A172 (cell line): ENCODE results near the gene LMF1. TPM values are rescaled to one million over a fixed set of nuclear protein-coding genes. Genes with fewer than 3 reads are reported as not detected.

Source experiments
- DNase-seq: peaks from one replicate; pipeline ENCODE4 v3.0.0-alpha.2; 2015; ENCODE audit warnings: low spot score
- total RNA-seq: library from RNA; depleted of rRNA; stranded (reverse); fragments of >200 nt; shearing (Covaris generic); gene quantifications from 2 replicates; pipeline ENCODE4 v1.2.3, GENCODE V29; 2014; rRNA removed

LMF1 gene
- total RNA-seq, result 14.1 and 25.1 TPM in 2 replicates

- DNase-seq, result peak; percentile 79
Observed at GRCh38 chr16:970766-971581, at the start of gene LMF1. TSS of gene LMF1 (minus strand) at chr16:970984. CDS start at chr16:970980, 4 bp downstream.

- DNase-seq, result no peak
Observed at GRCh38 chr16:1020091-1020399, 49.3 kb upstream of the LMF1 start.

DNA sequence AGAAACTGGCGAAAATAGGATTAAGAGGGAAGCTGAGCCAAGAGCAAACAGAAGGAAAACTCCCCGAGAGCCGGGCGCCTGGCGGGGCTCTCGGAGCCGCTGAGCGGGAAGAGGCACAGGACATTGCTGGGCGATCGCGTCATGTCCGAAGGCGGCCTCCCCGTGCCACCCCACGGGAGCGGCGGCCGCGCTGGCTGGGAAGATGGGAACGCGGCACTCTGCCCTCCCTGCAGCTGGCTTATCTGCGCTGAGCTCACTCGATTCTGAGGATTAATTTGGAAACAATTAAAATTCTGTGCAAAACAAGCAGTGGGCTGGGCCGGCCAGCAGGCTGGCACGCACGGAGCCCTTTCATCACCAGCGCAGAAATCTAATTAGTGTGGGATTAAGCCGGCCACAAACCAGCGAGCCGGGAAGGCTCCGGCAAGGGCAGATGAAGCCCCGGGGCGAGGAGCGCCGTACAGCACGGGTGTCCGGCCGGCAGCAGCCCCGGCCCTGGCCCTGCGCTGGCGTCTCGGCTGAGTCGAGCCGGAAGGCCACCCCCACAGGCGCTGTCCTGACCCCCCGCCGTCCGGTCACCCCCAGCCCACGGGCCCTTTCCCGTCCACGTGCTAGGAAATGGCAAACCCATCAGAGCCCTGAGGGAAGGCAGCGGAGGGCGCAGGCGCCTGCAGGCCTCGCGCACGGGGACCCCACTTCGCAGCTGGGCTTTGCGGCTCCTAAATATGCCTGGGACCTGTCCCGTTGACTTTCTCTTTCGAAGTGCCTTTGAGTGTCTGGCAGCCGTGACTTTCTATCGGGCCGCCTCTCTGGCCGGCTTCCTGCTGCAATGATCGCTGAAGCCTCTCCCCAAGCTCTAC lies 48.7 kb upstream of the LMF1 start:
- DNase-seq, result peak; percentile 60

DNA sequence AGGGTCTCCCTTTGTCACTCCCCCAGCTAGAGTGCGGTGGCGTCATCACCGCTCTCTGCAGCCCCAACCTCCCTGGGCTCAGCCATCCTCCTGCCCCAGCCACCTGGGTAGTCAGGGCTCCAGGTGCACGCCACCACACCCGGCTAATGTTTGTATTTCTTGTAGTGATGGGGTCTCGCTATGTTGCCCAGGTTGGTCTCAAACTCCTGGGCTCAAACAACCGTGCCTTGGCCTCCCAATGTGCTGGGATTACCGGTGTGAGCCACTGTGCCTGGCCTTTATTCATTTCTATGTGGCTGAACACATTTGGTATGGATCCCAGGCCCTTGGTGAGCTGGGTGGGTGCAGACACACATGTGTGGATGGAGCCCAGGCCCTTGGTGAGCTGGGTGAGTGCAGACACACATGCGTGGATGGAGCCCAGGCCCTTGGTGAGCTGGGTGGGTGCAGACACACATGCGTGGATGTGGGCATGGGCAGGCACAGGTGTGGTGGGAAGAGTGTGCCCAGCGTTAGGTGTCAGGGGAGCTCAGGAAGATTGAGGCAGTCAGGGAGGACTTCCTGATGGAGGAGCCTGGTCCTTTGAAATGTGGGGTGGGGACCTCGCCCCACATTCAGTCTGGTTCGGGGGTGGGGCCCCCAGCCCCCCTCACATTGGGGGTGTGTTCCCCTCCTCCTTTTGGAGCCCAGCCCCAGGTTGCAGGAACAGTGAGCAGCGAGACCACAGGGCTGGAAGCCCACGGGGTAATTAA lies 47.8 kb upstream of the LMF1 start:
- no peak for DNase-seq

GRCh38 chr16:1014771-1015495 lies 44.1 kb upstream of the LMF1 start:
- no peak for DNase-seq

DNA sequence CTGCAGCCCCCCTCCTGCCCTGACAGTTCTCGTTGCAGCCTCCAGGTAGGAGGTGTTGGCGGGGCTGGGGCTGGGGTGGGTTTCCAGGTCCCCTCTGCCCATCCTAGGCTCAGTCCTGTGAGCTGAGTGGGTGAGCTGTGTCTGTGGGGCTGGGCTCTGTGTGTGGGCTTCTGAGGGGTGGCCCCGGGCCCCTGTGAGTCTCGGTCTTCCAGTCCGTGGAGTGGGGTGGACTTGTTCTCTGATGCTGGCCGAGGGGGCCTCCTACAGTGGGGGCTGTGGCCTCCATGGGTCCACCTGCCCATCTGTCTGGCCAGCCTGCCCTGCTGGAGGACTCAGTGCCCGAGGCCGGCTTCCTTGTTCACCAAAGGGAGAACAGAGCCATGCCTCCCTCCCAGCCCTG lies 43.4 kb upstream of the LMF1 start:
- no peak for DNase-seq

DNA sequence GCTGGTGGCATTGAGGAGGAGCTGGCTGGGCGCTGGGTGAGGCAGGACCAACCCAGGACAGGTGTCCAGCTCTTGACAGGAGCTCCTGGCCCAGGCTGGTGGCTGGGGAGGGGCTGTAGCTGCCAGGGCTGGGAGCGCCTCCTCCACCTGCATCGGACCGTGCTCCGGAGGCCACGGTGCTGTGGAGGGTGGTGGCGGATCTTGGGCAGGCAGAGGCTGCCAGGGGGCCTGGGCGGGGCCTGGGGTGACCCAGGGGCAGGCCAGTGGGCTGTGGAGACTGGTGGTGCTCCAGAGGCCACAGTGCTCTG lies 42.8 kb upstream of the LMF1 start:
- DNase-seq, result no peak

DNA sequence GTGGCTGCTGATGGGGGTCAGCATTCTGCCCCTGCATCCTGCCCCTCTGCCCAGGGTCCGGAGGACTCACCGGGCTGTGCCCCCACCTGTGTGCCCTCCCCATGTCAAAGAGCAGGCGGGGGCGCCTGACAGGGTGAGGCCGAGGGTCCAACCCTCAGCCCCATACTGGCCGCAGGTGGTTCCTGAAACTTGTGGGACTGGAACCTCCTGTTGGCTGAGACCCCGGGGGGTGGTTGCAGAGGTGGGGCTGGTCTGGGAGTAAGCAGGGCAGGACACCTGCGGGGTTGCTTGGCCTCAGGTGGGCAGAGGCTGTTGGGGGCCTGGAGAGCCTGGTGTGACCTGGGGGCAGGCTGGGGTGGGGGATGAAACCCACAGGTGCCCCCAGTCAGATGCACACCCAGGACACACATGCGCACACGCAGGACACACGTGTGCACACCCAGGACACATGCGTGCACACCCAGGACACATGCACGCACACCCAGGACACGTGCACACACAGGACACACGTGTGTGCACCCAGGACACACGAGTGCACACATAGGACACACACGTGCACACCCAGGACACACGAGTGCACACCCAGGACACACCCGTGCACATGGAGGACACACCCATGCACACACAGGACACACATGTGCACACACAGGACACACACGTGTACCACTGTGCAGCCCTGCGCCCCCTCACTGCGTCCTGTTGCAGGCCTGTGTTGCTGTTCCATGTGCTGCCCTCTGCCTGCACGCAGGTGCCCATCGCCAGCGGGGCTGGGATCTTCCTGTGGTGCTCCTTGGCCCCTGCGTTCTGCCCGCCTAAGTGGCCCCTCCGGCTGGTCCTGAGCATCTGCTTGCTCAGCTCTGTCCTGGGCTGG lies 42.2 kb upstream of the LMF1 start:
- no peak for DNase-seq

GRCh38 chr16:1012135-1012534 lies 41.4 kb upstream of the LMF1 start:
- DNase-seq, result no peak

GRCh38 chr16:1011316-1012082 lies 40.7 kb upstream of the LMF1 start:
- no peak for DNase-seq

GRCh38 chr16:1010815-1011214 lies 40.0 kb upstream of the LMF1 start:
- DNase-seq, result no peak

DNA sequence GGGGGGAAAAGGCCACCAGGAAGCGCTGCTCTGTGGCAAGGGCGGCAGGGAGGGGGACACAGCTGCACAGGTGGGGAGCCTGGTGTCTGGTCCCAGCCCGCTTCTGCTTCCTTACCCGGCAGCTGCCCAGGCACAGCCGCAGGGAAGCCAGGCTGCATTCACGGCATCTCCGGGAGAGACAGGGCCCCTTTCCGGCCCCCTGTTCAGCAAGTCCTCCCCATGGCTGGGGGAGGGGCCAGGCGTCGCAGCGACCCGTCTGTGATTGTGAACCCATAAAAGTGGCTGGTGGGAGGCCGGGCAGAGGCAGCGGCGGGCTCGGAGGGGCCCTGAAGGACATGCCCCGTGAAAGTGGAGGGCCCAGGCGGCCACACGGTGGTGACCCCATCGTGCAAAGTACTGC lies 39.5 kb upstream of the LMF1 start:
- DNase-seq, result no peak

DNA sequence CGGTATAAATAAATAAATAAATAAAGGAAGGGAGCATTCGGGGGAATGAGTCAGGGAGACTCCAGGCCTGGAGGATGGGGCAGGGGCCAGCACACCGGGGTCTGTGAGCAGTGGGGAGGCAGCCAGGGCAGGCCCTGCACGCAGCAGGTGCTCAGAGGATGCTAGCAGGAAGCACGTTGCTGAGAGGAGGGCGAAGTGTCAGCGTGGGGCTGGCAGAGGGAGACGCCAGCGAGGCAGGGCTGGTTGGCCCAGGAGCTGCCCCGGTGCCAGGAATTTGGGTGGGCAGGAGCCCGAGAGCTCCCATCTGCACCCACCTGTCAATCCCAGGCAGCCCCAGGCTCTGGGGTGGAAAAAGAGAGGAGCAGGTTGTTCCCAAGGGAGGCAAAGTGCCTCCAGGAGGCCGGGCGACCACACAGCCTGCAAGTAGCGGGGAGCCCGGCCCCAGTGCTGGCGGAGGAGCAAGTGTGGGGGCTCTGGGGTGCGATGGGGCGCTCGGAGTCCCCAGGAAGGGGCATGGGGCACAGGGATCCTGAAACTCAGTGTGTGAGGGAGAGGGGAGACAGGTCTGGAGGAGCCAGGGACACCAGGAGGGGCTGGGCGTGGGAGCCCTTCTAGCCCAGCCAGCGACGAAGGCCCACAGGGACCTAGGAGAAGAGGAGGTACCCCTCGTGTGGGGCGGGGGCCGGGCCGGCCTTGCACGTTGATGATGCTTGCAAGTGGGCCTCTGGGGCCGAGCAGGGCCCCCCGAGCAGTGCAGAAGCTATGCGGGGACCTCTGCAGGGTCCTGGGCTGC lies 38.8 kb upstream of the LMF1 start:
- DNase-seq, result no peak

- no peak for DNase-seq
Observed at GRCh38 chr16:1008085-1008484, 37.3 kb upstream of the LMF1 start.

DNA sequence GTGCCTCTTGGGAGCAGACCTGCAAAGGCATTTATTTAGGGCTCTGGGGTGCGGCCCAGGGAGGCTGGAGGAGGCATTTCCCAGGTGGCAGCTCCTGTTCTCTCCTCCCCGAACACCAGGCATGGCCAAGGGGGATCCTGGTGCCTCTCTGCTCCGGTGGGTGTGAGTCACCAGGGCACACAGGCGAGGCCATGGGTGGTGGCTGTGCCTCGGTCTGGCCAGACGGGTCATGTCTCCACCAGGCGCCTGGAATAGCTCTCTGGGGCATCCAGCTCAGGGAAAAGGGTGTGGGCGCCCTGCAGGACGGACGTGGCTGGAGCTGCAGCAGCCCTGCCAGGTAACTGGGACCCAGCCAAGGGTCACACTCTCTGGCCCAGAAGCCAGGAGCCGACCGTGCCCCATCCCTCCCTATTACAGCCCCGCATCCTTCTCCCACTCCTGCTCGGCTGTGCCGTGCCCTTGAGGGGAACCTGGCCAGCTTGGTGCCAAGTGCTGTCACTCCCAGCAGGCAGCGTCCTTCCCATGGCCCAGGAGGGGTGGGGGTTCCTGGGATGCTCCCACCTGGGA lies 36.6 kb upstream of the LMF1 start:
- peak; percentile 51 for DNase-seq

DNA sequence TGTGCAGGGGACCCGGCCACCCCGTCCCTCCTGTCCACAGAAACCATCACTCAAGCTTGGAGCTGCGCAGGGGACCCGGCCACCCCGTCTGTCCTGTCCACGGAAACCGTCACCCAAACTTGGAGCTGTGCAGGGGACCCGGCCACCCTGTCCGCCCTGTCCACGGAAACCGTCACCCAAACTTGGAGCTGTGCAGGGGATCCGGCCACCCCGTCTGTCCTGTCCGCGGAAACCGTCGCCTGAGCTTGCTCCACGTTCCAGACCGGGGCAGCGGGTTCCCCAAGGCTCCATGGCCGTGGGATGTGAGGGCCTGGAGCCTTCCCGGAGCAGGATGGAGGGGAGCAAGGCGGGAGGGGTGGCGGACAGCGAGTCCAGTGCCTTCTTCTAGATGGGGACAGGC lies 36.0 kb upstream of the LMF1 start:
- no peak for DNase-seq

- no peak for DNase-seq
Observed at GRCh38 chr16:1005286-1005685, 34.5 kb upstream of the LMF1 start.

DNA sequence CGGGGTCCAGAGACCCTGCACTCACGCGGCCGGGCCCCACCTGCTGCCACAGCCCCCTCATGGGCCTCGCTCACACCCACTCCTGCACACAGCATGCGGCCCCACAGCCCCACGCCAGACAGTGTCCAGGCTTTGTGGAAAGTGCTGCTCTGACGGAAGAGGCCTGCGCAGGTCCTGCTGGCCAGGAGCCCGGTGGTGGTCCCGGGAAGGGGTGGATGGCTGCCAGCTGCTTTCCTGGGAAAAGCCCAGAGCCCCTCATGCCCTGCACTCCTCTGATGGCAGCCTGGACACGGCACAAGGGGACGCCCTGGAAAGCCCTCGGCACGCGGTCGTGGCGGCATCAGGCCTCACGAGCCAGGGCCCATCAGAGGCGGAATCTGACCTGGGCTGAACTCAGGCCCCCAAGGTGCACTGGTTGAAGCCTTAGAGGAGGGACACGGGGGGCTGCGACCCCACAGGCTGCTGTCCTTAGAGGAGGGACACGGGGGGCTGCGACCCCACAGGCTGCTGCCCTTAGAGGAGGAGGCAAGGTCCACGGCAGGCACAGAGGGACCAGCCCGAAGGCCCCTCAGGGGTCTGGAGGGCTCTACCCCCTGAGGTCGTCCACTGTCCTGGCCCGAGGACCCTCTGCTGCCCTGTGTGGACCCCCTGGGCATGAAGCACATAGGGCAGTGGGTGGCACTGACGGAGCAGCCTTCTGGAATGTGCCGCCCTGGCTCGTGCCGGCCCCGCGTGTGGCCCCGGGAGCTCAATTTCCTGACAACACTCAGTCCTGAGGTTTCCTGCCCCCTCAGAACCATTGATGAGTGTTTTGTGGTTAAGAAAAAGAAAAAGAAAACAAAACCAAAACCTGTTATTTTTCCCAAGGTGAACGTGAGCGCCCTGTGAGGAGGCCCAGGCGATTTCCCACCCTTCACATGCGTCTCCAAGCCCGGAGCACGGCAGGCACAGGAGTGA lies 32.9 kb upstream of the LMF1 start:
- DNase-seq, result peak; percentile 69
